Measurements from ENCODE around the gene SCEL.
"Not testable (repeated sequence)": the region's sequence is repeated elsewhere in the genome, so short reads cannot be mapped to it uniquely, and the experiment has no call there.

The SCEL gene

DNA sequence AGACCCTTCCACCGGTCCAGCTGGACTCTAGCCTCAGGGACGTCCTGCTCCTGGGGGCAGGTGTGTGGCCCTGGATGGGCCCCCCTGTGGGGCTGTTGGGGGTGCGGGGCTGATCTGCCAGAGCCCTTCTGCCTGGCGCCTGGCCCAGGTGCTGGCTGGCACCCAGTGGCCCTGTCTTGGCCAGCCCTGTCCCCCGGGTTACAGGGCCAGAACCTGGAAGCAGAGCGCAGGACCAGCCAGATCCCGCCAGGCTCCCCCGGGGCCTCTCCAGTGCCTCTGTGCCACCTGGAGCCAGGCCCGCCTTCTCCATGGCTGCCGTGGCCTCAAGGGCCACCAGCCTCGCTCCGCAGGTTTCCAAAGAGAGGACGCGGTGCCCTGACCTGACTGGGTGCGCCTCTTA, 127.3 kb downstream of the SCEL start:
- DNase-seq (ENCODE audit: low spot score): not testable (repeated sequence)

DNA sequence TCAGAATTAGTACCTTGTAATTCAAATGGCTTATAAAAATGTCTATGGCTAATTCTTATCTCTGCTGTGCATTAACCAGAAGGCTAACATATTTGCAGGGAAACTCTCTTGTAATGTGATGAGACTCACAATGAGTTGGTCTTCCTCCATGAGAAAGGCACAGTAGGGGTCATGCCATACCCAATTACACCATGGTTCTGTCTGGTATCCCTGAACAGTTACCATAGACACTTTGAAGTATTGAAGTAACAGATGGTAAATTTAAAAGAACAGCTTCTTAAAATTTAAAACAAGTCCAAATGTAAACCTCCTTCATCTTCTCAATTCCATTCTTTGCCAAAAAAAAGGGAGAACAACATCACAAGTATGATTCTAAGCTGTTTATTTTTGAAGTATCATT, 139.3 kb downstream of the SCEL start:
- no peak for DNase-seq (ENCODE audit: low spot score)

DNA sequence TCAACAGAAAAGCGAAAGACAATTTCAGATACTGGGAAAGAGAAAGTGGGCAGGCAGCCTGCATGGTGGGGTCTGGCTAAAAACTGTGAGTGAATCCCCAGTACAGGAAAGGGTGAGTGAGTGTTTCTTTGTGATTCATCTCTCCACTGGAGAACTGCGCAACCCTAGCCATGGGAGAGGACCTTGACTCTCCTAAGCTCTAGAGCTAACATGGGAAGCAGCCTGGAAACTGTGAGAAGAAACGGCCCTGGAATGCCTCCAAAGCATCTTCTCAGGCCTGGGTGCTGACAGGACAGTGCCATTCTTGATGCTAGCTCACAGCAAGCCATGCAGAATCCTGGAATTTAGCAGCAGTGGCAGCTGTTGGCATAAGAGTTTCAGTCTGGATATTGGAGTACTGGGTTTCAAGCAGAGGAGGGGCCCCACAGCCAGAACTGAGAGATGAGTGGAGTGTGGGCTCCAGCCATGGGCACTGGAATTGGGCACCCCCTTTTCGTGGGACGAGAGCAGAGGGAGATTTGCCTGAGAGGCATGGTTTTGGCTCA, 143.3 kb downstream of the SCEL start:
- no peak for DNase-seq (ENCODE audit: low spot score)

DNA sequence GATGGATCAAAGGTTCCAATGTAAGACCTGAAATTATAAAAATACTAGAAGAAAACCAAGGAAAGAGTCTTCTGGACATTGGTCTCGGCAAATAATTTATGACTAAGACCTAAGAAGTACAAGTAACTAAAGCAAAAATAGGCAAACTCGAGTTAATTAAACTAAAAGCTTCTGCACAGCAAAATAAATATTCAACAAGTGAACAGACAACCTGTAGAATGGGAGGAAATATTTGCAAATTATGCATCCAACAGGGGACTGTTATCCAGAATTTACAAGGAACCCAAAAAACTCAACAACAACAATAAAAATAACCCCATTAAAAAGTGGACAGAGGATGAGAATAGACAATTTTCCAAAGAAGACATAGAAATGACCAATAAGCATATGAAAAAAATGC, 152.3 kb downstream of the SCEL start:
- no peak for DNase-seq (ENCODE audit: low spot score)

DNA sequence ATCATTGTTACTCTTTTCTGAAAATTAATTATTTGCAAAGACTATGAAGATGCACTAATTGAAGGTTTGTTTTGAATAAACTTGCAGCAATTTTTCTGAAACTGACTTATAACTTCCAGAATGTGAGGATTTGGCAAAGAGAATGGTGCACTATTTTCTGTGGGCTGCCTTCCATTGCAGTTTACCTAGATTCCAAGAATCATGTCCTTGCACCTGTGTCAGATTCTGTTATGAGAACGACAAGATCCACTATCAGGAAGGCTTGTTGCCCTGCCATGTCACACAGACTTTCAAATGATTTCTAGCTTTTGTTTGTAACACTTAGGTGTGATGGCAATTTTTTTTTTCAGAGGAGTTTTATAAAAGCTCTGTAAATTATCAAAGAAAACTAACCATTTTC, 156.4 kb downstream of the SCEL start:
- no peak for DNase-seq (ENCODE audit: low spot score)

DNA sequence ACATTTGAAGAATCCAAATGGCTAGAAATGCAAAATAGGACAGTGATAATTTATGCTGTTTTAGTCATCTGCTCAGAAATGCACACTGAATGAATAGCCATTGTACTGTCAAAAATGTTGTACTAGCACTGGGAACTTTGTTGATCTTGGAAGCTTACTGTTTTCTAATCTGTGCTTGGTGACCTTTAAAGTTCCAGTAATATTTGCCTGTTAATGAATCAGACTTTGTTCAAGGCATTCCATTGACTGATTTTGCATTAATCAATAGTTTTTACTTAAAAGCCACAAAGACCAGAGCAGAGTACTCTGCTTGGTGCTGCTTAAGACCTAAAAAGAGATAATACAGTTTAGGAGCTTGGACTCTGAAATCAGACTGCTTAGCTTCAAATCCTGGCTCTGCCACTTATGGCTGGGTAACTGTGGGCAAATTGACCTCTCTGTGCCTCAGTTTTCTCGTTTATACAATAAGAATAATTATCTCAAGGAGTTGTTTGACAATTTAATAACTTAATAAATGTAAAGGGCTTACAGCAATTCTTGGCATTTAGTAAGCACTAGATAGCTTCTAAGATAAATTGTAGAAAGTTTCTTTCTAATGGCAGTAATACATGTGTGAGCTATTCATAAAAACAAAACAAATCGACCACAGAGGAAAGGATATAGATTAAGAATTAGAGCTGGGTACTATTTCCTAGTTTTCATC, 157.4 kb downstream of the SCEL start:
- DNase-seq (ENCODE audit: low spot score): no peak

DNA sequence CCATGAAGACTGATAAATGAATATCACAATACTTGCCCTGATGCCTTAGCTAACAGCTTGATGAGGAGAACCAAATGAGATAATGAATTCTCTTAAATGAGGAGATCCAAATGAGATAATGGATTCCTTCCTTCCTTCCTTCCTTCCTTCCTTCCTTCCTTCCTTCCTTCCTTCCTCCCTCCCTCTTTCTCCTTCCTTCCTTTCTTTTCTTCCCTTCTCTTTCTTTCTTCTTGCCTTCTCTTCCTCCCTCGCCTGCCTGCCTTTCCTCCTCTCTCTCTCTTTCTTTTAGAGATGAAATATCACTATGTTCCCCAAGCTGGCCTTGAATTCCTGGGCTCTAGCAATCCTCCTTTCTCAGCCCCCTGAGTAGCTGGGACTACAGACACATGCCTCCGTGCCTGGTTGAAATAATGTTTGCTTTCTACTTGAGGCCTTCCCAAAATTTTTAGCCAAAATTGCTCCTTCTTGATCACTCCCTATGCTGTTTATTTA, 158.0 kb downstream of the SCEL start:
- no peak for DNase-seq (ENCODE audit: low spot score)

Measured in GM03348 (cell line).